Kidney (tissue), 14 donors: Measurements from ENCODE around the gene ECSCR. TPM values are rescaled to one million over a fixed set of nuclear protein-coding genes. Genes with fewer than 3 reads are reported as not detected.

ENCODE experiments used
- DNase-seq, 5 donors: peaks; one replicate each; pipeline ENCODE4 v3.0.0-alpha.2; 2013 to 2020
- FAIRE-seq: peaks from 2 replicates; lab custom pipeline; 2012; peaks lifted over from hg19 to GRCh38; lab: Jason Lieb, UNC
- H3K27ac ChIP-seq, 2 donors: one replicate each; pipeline ENCODE4 v1.7.0; 2013; ENCODE audit warnings: low read depth in 2 of 2, low read length in 2 of 2, inconsistent platforms in 1 of 2
- H3K27me3 ChIP-seq: one replicate; pipeline ENCODE4 v1.7.1; 2013; ENCODE audit warnings: low read length, inconsistent platforms; ENCODE audit not compliant: control insufficient read depth, insufficient read depth
- H3K36me3 ChIP-seq, 3 donors: one replicate each; pipeline versions ENCODE4 v1.7.0 to v1.7.1; 2013; ENCODE audit warnings: low read length in 3 of 3, control low read depth in 1 of 3, inconsistent platforms in 1 of 3; ENCODE audit not compliant: insufficient read depth in 3 of 3, control insufficient read depth in 2 of 3
- H3K4me1 ChIP-seq, 3 donors: one replicate each; pipeline versions ENCODE4 v1.7.0 to v1.7.1; 2013; ENCODE audit warnings: low read length in 3 of 3, inconsistent platforms in 1 of 3, low read depth in 1 of 3; ENCODE audit not compliant: control insufficient read depth in 2 of 3, insufficient read depth in 2 of 3
- H3K4me3 ChIP-seq, 3 donors: one replicate each; pipeline versions ENCODE4 v1.7.0 to v1.8.1; 2013; ENCODE audit warnings: low read length in 3 of 3, control low read depth in 1 of 3, inconsistent platforms in 1 of 3
- H3K9ac ChIP-seq, 3 donors: one replicate each; pipeline versions ENCODE4 v1.7.0 to v1.7.1; 2013; ENCODE audit warnings: low read length in 3 of 3, control low read depth in 1 of 3, inconsistent platforms in 1 of 3
- H3K9me3 ChIP-seq, 3 donors: one replicate each; pipeline versions ENCODE4 v1.7.0 to v1.7.1; 2013; ENCODE audit warnings: low read length in 3 of 3, control low read depth in 1 of 3, inconsistent platforms in 1 of 3; ENCODE audit not compliant: control insufficient read depth in 2 of 3, insufficient read depth in 1 of 3
- CTCF ChIP-seq: IDR thresholded peaks from 3 replicates; pipeline ENCODE4 v1.5.1; 2012; ENCODE audit warnings: mild to moderate bottlenecking, moderate library complexity, borderline replicate concordance; ENCODE audit not compliant: insufficient read depth; ENCODE audit errors: extremely low read depth
- intact Hi-C: fragments of 100-400 bp; cut with DNase I; formaldehyde crosslinking; loops from one replicate; pipeline ENCODE4 v1.11.1; 2022
- polyA plus RNA-seq: library from polyadenylated mRNA; stranded (reverse); fragments of 350-450 nt; fragmentation: Illumina TruSeq; extraction: RNeasy Lipid Tissue Mini Kit (QIAGEN cat#74804); gene quantifications from one replicate; pipeline ENCODE4 v1.2.3, GENCODE V29; 2014; ENCODE audit warnings: low read depth, low replicate concordance; ENCODE audit not compliant: insufficient read depth
- total RNA-seq: library from RNA; stranded (reverse); fragmentation: NEBNext Ultra II Directional; extraction: Animal tissue kit (Norgen Biotek cat#: 25700); gene quantifications from one replicate; pipeline ENCODE4 v1.2.1, GENCODE V29; 2021
- donor health status: control.
- donor health status: control.
- donor health status: control.
- donor health status: control.
- donor health status: control.
- donor health status: DM: yes; HTN: yes; CAD: no.
- donor health status: Normal renal cell carcinoma (clear cell type).

The ECSCR gene
- total and polyA plus RNA-seq, 2 donors from 2014 or later: 31.9 to 34.9 TPM

DNA sequence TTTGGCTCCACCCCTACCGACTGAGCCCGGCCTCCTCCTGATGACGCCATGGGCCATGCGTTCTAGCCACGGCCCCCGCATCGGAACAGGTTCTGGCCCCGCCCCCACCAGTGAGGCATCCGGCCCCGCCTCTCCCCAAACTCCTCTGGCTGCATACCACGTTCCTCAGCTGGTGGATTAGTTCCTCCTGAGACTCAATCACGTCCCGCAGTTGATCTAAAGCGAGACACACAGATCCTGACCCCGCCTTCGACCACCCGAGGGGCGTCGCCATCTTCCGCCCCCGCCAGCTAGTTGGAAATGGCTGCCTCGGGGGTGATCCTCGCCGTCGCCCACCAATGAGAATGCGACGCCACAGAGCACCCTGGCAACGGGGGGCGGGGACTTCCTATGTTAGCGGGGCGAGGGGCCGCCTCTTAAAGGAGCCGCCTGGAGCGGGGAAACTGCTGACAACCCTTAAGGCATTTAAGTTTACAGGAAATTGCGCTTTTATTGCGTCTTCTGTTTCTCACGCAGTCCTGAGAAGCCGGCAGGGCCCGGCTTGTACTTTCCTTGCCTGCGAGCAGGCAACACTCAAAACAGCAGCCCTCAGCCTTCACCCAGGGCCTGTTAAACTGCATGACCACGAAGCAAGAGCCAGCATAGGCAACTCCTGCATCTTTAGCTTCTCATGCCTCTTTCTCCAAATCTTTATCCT, 58.6 kb downstream of the ECSCR start, which contains the start of gene SPATA24:
SPATA24 (minus strand) TSS at position 303 of the 697 bp plus-strand sequence; CDS start at position 274, 29 bp downstream.
- Histone ChIP-seq H3K4me3 (peak within 1 kb of the TSS; percentile 72 to 86 (median 75)), H3K4me1 (peaks cover 3 to 25% (median 11%) of the 10 kb centered on the region in 3 donors), H3K9ac (peak within 1 kb of the TSS; percentile 70 to 87 (median 75)), H3K27me3 (no peaks in the 10 kb centered on the region), H3K36me3 (no peaks in the 10 kb centered on the region), H3K27ac (peak within 1 kb of the TSS; percentile 95), H3K9me3 (no peaks in the 10 kb centered on the region)
- FAIRE-seq: no peak
- no peak for TF ChIP-seq CTCF
- intact Hi-C loops: no loop called here
- DNase-seq: peak; percentile 98 to 99 (median 99)

- Histone ChIP-seq H3K4me1 (peaks cover 3 to 25% (median 11%) of the 10 kb centered on the region in 3 donors), H3K4me3 (peak overlapping the region; percentile 72 to 86 (median 75)), H3K36me3 (no peaks in the 10 kb centered on the region), H3K27me3 (no peaks in the 10 kb centered on the region), H3K27ac (peak overlapping the region; percentile 95), H3K9ac (peak overlapping the region; percentile 53 to 87 (median 70)), H3K9me3 (no peaks in the 10 kb centered on the region)
- FAIRE-seq (no peak), DNase-seq (no peak)
- intact Hi-C loops: no loop called here
- no peak for TF ChIP-seq CTCF
Measured at GRCh38 chr5:139403418-139403786, 59.1 kb downstream of the ECSCR start.

GRCh38 chr5:139402561-139403158, 59.9 kb downstream of the ECSCR start:
- Histone ChIP-seq H3K4me1 (peaks cover 3 to 25% (median 11%) of the 10 kb centered on the region in 3 donors), H3K27ac (no peak overlapping the region), H3K9ac (no peak overlapping the region), H3K36me3 (no peaks in the 10 kb centered on the region), H3K4me3 (peak overlapping the region in 1 of 3 donors; percentile 72), H3K27me3 (no peaks in the 10 kb centered on the region), H3K9me3 (no peaks in the 10 kb centered on the region)
- DNase-seq (peak in 1 of 5 donors; percentile 29), FAIRE-seq (no peak)
- TF ChIP-seq CTCF: no peak
- intact Hi-C loops: no loop called here
